Measurements from ENCODE around the gene ORC3.
"Not testable (repeated sequence)": the region's sequence is repeated elsewhere in the genome, so short reads cannot be mapped to it uniquely, and the experiment has no call there.

The ORC3 gene

GRCh38 chr6:87699576-87699975 is 109.6 kb downstream of the ORC3 start:
- no peak for DNase-seq

GRCh38 chr6:87700397-87701343 is 110.7 kb downstream of the ORC3 start:
- DNase-seq = peak; percentile 37 to 74

- no peak for DNase-seq
Measured at GRCh38 chr6:87701344-87701675, 111.4 kb downstream of the ORC3 start.

- peak; percentile 98 to 99 for DNase-seq
Measured at GRCh38 chr6:87701676-87702588, 112.0 kb downstream of the ORC3 start, which contains the start of gene AKIRIN2. AKIRIN2 (minus strand) TSS chr6:87702233; CDS start chr6:87701684, 549 bp downstream.

- peak; percentile 69 to 78 for DNase-seq
Measured at GRCh38 chr6:87702589-87702945, 112.6 kb downstream of the ORC3 start.

- DNase-seq = not testable (repeated sequence)
Measured at GRCh38 chr6:87703039-87703438, 113.1 kb downstream of the ORC3 start.

- no peak for DNase-seq
Measured at GRCh38 chr6:87705070-87705691, 115.2 kb downstream of the ORC3 start.

- DNase-seq = no peak
Measured at GRCh38 chr6:87706187-87706966, 116.4 kb downstream of the ORC3 start.

GRCh38 chr6:87708581-87709427 is 118.9 kb downstream of the ORC3 start:
- DNase-seq = not testable (repeated sequence)

- no peak for DNase-seq
Measured at GRCh38 chr6:87710090-87710489, 120.2 kb downstream of the ORC3 start.

- DNase-seq = not testable (repeated sequence)
Measured at GRCh38 chr6:87712713-87713112, 122.8 kb downstream of the ORC3 start.

GRCh38 chr6:87714093-87714842 is 124.3 kb downstream of the ORC3 start:
- no peak for DNase-seq
